B cell (primary cell): ENCODE measurements around the gene DOCK4. TPM values are rescaled to one million over a fixed set of nuclear protein-coding genes. Genes with fewer than 3 reads are reported as not detected.

ENCODE experiments used
- ATAC-seq: fragments of 200-7000 bp; cut with Tn5 transposase; one replicate; pipeline ENCODE4 v1.10.0; 2021; ENCODE audit warnings: low read depth, mild to moderate bottlenecking, moderate number of reproducible peaks, moderate library complexity
- CTCF ChIA-PET: fragments of 350-600 bp; sonication (Branson Sonifier 250); formaldehyde crosslinking; loops from one replicate; lab custom pipeline; 2021; ENCODE audit warnings: antibody characterized with exemption, inconsistent platforms; lab: Charles Lee
- POLR2A ChIA-PET: fragments of 350-600 bp; sonication (Branson Sonifier 250); formaldehyde crosslinking; loops from one replicate; lab custom pipeline; 2021; ENCODE audit warnings: antibody characterized with exemption; lab: Charles Lee
- DNase-seq: peaks from one replicate; pipeline ENCODE4 v3.0.0; 2013
- H2AFZ ChIP-seq: 2 replicates; pipeline ENCODE4 v1.6.1; 2012; ENCODE audit warnings: mild to moderate bottlenecking, low read depth, low read length; ENCODE audit not compliant: insufficient read depth, poor library complexity, severe bottlenecking
- H3K27ac ChIP-seq, 2 donors: 1 replicate in 1 of 2; 2 replicates in 1 of 2; pipeline ENCODE4 v1.5.1; 2012 to 2013; ENCODE audit warnings: low read length in 2 of 2, mild to moderate bottlenecking in 2 of 2, moderate library complexity in 1 of 2
- H3K27me3 ChIP-seq, 4 experiments: fragments of 200-600 bp in 1 of 4; sonication (generic) in 1 of 4; replicated peaks in 1 of 4; 1 replicate in 2 of 4; 2 replicates in 2 of 4; pipeline versions ENCODE4 v1.6.1 to v1.7.0; 2013 to 2016; ENCODE audit warnings: low read length in 3 of 4, mild to moderate bottlenecking in 2 of 4, mixed read lengths in 1 of 4, moderate library complexity in 1 of 4; ENCODE audit not compliant: insufficient read depth in 4 of 4, control insufficient read depth in 3 of 4; ENCODE audit errors: control extremely low read depth in 1 of 4
- H3K36me3 ChIP-seq, 2 experiments: replicated peaks in 1 of 2; 1 replicate in 1 of 2; 2 replicates in 1 of 2; pipeline versions ENCODE4 v1.6.1 to v1.7.1; 2013; ENCODE audit warnings: low read length in 1 of 2; ENCODE audit not compliant: insufficient read depth in 2 of 2, control insufficient read depth in 1 of 2; ENCODE audit errors: control extremely low read depth in 1 of 2, extremely low read depth in 1 of 2
- H3K4me1 ChIP-seq, 2 donors: fragments of 200-600 bp in 1 of 2; sonication (generic) in 1 of 2; 1 replicate in 1 of 2; 2 replicates in 1 of 2; pipeline versions ENCODE4 v1.5.1 to v1.6.1; 2013 to 2017; ENCODE audit warnings: low read length in 2 of 2; ENCODE audit not compliant: control insufficient read depth in 2 of 2, insufficient read depth in 2 of 2
- H3K4me2 ChIP-seq: replicated peaks from 2 replicates; pipeline ENCODE3; 2012; ENCODE audit warnings: mild to moderate bottlenecking, low read depth, low read length; ENCODE audit not compliant: poor library complexity, severe bottlenecking
- H3K4me3 ChIP-seq, 5 experiments: fragments of 200-600 bp in 1 of 5; sonication (generic) in 1 of 5; 1 replicate in 3 of 5; 2 replicates in 2 of 5; pipeline versions ENCODE4 v1.5.1 to v1.7.0; 2011 to 2016; ENCODE audit warnings: low read length in 4 of 5, mild to moderate bottlenecking in 4 of 5, low read depth in 2 of 5, control low read depth in 1 of 5, moderate library complexity in 1 of 5; ENCODE audit not compliant: insufficient read depth in 1 of 5; ENCODE audit errors: control extremely low read depth in 1 of 5, extremely low read depth in 1 of 5
- H3K79me2 ChIP-seq: fragments of 200-600 bp; sonication (generic); one replicate; pipeline ENCODE4 v1.6.0; 2016; ENCODE audit warnings: low read length; ENCODE audit not compliant: control insufficient read depth, insufficient read depth
- H3K9ac ChIP-seq: fragments of 200-600 bp; sonication (generic); 2 replicates; pipeline ENCODE4 v1.6.1; 2017; ENCODE audit warnings: mild to moderate bottlenecking, low read length, moderate library complexity
- H3K9me3 ChIP-seq, 3 donors: one replicate each; pipeline versions ENCODE4 v1.6.1 to v1.7.1; 2013; ENCODE audit warnings: low read length in 2 of 3; ENCODE audit not compliant: control insufficient read depth in 2 of 3, insufficient read depth in 1 of 3; ENCODE audit errors: control extremely low read depth in 1 of 3
- H4K20me1 ChIP-seq: 2 replicates; pipeline ENCODE4 v1.6.0; 2012; ENCODE audit warnings: mild to moderate bottlenecking, low read length; ENCODE audit not compliant: insufficient read depth, control insufficient read depth, poor library complexity, severe bottlenecking
- H3K27ac Mint-ChIP-seq: one replicate; pipeline ENCODE4 v1.8.0; 2021; ENCODE audit warnings: mixed read lengths
- H3K27me3 Mint-ChIP-seq: one replicate; pipeline ENCODE4 v1.8.0; 2021; ENCODE audit warnings: mixed read lengths
- H3K4me1 Mint-ChIP-seq: one replicate; pipeline ENCODE4 v1.8.0; 2021; ENCODE audit warnings: mixed read lengths
- H3K4me3 Mint-ChIP-seq: one replicate; pipeline ENCODE4 v1.8.0; 2021; ENCODE audit warnings: mixed read lengths
- H3K9me3 Mint-ChIP-seq: one replicate; pipeline ENCODE4 v1.8.0; 2022; ENCODE audit warnings: mixed read lengths; ENCODE audit not compliant: insufficient read depth
- CTCF ChIP-seq: fragments of 200-600 bp; IDR thresholded peaks from one replicate; pipeline ENCODE4 v1.8.0; 2022; ENCODE audit warnings: antibody characterized with exemption, mild to moderate bottlenecking
- EZH2 ChIP-seq: IDR thresholded peaks from 2 replicates; pipeline ENCODE4 v1.6.1; 2012; ENCODE audit warnings: borderline replicate concordance, low read depth, mild to moderate bottlenecking, moderate library complexity, low read length; ENCODE audit not compliant: insufficient read depth, poor library complexity, severe bottlenecking
- WGBS: methylation state at CpG from one replicate; pipeline ENCODE4 v1.1.5; 2013; ENCODE audit warnings: missing lambda C conversion rate; ENCODE audit not compliant: insufficient coverage; 5-methylcytosine and 5-hydroxymethylcytosine counted together
- intact Hi-C: fragments of 100-400 bp; cut with micrococcal nuclease; formaldehyde crosslinking; loops from one replicate; pipeline ENCODE4 v1.10.0; 2022
- polyA plus RNA-seq: library from polyadenylated mRNA; depleted of rRNA; stranded (reverse); fragments of >200 nt; gene quantifications from 2 replicates; pipeline ENCODE4 v1.2.3, GENCODE V29; 2012
- total RNA-seq, 2 donors: library from RNA; stranded (reverse); fragments of 120-200 nt in 1 of 2; gene quantifications; 1 replicate in 1 of 2; 2 replicates in 1 of 2; pipeline versions ENCODE4 v1.2.3 to v1.2.4, GENCODE V29; 2013 to 2022

DOCK4 gene
- total and polyA plus RNA-seq, 2 donors (not counting 1 experiment from before 2014, with no cell fraction given), result 0.03 to 4.1 TPM

- Histone ChIP-seq H3K4me1 (no peaks in the 10 kb centered on the region), H4K20me1 (no peaks in the 10 kb centered on the region), H3K27ac (no peak overlapping the region), H3K27me3 (no peaks in the 10 kb centered on the region), H2AFZ (no peak overlapping the region), H3K9ac (no peak overlapping the region), H3K9me3 (no peaks in the 10 kb centered on the region), H3K4me3 (no peak overlapping the region), H3K4me2 (no peak overlapping the region), H3K79me2 (no peaks in the 10 kb centered on the region), H3K36me3 (no peaks in the 10 kb centered on the region)
- ChIA-PET POLR2A (no interaction called here), CTCF (no interaction called here)
- WGBS, result no CpG with 5 or more reads among the region's 2 CpGs
- TF ChIP-seq CTCF (no peak), EZH2 (no peak)
- ATAC-seq (no peak), DNase-seq (no peak)
- H3K27ac Mint-ChIP-seq, result no peak overlapping the region
- no peak overlapping the region for H3K4me3 Mint-ChIP-seq
- H3K27me3 Mint-ChIP-seq, result no peaks in the 10 kb centered on the region
- H3K4me1 Mint-ChIP-seq, result no peaks in the 10 kb centered on the region
- intact Hi-C loops, result no loop called here
- no peaks in the 10 kb centered on the region for H3K9me3 Mint-ChIP-seq
Measured at GRCh38 chr7:112125250-112125649, 80.9 kb downstream of the DOCK4 start.

GRCh38 chr7:112124061-112124766 is 82.0 kb downstream of the DOCK4 start:
- ChIA-PET CTCF (no interaction called here), POLR2A (no interaction called here)
- Histone ChIP-seq H4K20me1 (no peaks in the 10 kb centered on the region), H3K4me1 (no peaks in the 10 kb centered on the region), H3K79me2 (no peaks in the 10 kb centered on the region), H3K27ac (no peak overlapping the region), H3K9me3 (no peaks in the 10 kb centered on the region), H3K27me3 (no peaks in the 10 kb centered on the region), H2AFZ (no peak overlapping the region), H3K4me3 (no peak overlapping the region), H3K4me2 (no peak overlapping the region), H3K36me3 (no peaks in the 10 kb centered on the region), H3K9ac (no peak overlapping the region)
- no peaks in the 10 kb centered on the region for H3K27me3 Mint-ChIP-seq
- no peak for TF ChIP-seq CTCF
- TF ChIP-seq EZH2, result no peak
- WGBS, result 93% methylated on average over 2 of the region's 9 CpGs
- H3K4me3 Mint-ChIP-seq, result no peak overlapping the region
- intact Hi-C loops, result no loop called here
- no peaks in the 10 kb centered on the region for H3K9me3 Mint-ChIP-seq
- H3K4me1 Mint-ChIP-seq, result no peaks in the 10 kb centered on the region
- DNase-seq (no peak), ATAC-seq (no peak)
- H3K27ac Mint-ChIP-seq, result no peak overlapping the region
